Stimulated activated CD4-positive, alpha-beta T cell treated with anti-CD3 and anti-CD28 coated beads, Interleukin-4, amount 100 ng/mL, for 24 hours (primary cell): Measurements from ENCODE around the gene ATP7B.

Source experiments
- DNase-seq: peaks from one replicate; pipeline ENCODE4 v3.0.0-alpha.2; 2020

The ATP7B gene

DNA sequence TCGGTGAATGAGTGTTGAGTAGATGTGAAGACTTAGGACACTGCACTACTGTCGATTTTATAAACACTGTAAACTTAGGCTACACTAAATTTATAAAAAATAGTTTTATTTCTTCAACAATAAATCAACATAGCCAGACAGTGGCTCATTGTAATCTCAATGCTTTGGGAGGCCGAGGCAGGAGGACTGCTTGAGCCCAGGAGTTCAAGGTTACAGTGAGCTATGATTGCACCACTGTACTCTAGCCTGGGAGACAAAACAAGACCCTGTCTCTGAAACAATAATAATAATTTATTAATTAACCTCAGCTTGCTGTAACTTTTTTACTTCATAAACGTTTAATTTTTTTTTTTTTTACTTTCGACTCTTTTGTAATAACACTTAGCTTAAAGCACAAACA is 34.4 kb downstream of the ATP7B start:
- DNase-seq = no peak

DNA sequence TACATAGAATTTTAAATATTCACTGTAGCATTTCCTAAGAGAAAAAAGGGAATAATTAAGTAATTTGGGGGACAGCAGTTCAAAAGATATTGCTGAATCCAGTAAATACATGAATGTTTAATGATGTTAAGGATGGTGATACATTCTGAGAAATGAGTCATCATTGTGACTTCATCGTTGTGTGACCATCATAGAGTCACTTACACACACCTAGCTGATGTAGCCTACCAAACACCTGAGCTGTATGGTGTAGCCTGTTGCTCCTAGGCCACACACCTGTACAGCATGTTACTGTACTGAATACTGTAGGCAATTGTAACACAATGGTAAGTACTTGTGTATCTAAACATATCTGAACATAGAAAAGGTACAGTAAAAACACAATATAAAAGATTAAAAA is 34.8 kb downstream of the ATP7B start:
- no peak for DNase-seq

DNA sequence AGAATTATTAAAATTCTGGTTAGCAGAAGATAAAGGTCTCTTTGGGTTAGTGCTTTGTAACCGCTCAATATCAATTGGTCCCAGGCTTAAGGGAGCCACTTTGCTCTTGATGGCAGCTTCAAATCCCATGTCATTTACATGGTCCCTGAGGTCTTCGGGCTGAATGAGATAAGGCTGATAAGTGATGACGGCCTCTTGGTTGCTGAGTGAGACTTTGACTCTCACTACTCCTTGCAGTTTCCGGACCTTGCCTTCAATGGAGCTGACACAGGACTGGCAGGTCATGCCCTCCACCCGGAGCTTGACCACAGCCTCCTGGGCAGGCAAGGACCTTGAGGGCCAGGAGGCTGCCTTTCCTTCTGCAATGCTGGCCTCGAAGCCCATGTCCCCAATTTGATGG is 36.8 kb downstream of the ATP7B start:
- DNase-seq = no peak

DNA sequence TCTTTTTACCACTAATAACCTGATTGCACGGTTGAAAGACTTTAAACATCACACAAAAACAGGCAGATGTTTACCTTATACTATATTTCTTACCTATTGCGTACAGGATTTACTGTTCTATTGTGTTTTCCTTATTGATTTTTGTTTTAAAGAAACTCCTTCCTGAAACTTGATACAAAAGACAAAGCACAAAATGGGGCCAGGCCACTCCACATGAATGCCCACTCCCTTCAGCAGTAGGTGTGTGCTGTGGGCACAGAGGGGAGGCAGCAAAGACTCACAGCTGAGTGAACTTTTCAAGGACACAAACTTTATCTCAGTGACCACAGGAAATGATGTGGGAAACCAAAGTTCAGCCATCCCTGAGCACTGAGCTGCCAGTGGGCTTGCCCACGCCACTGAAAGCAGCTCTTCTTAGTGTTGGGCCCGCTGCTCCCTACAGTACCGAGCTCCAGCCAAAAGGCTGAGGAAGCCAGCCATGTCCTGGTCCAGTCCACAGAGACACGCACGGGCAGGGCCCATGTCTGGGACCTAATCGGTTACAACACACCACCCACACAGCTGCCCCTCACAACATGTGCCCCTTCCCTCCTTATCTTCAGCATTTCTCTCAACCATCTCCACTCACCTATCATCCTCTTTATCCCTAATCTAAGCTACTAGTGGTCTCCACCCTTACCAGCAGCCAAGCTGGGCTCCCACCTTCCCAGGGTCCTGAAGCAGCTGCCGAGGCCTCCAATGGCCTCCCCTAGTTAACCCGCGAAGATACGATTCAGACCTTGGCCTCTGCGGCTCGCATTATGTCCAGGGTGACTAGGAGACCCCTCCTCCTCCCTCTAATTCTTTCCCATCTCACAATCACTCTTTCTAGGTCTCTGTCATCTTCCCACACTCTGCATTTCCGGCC is 39.5 kb downstream of the ATP7B start:
- DNase-seq = no peak

DNA sequence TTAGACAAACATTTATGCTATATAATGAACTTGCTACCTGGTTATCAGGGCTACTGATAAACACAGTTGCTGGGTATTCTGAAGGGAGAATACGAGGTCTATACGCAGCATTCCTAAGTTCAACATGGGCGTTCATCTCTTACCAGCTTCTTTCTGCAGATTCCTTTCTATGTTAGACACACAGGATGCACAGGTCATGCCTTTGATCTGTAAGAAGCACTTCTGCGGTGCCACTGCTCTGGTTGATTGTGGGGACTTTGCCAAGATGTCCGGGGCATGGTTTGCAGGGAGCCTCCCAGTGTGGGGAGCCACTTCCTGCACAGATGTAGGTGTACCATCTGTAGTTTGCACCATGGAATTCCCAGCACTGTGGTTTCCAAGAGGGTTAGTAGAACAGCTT is 40.9 kb downstream of the ATP7B start:
- no peak for DNase-seq

DNA sequence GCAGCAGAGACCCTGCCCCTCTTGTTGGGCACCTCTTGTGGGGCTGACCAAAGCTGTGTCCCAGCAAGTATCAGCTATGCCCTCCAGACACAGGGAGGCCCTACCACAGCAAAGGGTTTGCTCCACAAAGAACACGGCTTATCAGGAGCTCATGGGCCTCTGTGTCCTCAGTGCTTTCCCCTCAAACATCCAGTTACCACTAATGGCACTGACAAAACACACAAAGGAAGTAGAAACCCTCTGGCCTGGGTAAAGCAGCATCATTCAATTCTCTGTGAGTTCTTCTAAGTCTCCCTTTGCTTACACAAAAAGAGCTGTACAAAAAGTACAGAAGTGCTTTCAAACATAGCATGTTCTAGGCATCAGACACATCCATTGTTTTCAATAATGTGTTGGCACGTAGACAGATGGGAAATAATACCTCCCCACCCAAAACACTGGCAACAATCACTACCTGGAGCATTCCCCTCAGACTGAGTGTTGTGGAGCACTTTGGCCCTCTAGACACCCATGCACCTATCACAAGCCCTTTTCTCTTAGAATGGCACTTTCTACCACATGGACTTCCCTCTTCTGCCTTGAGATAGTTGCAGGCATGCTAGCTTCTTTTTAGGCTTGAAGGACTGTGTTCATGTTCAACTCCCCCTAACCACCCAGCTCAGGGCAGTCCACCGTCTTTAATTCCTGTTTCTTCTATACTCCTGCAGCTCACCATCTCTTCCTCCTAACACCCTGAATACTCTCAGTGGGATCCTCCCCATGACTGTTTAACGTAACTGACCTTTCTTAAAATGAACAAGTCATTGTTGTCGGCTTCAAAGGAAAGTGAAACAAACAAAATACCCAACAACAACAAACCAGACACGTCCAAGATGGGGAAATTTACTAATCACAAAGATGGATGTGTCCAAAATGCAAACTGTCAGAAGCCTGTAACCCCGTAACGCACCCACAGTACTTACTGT is 43.5 kb downstream of the ATP7B start:
- no peak for DNase-seq

DNA sequence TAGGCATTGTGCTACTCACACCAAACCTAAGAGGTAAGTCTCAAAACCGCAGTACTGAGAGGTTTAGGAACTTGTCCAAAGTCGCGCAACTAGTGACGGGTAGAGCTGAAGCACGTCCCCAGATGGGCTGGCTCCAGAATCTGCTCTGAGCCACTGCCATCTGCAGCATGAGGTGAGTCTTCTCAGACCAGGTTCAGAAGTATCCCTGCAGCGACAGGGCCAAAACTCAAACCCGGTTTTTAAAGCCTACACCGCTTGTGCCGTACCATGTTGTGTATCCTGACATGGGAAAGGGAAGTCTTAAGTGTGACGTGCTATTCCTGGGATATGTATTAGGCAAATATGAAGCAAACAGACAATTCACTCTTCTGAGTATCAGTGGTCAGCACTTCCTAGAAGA is 45.1 kb downstream of the ATP7B start:
- no peak for DNase-seq

DNA sequence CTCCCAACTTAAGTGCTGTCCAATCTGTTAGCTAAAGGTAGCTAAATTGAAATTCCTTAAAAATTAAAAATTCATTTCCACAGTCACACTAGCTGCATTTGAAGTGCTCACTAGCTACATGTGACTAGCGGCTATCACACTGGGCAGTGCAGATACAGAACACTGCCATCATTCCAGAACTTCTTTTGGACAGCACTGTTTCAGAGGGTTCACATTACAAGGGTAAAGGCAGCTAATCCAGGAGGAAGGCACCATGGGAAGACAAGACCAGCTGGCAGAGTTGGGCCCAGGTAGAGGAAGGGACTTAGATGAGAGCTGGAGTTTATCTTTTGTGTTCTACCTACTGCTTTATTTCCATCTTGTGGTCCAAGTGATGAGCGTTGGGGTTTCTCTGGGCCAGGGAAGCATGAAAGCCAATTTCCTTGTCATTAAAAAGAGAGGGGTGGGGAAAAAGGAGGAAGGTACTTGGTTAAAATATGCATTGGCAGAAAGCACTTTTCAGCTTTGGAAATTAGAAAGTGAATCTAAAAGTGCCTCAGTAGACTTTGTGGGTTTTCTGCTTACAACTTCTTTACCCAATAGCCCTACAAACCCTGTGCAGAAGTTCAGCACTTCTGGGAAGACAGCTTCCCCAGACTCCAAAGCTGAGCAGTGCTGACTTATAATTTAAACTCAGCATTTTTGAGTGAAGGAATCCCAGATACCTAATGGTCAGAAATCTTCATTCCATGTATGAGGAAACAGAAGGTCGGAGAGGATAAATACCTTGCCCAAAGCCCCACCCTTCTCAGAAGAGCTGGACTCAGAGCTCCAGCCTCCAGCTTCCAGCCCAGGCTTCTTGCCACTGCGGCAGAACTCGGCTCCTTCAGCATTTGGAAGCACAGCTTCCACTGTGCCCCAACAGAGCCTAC is 49.5 kb downstream of the ATP7B start:
- DNase-seq = no peak

DNA sequence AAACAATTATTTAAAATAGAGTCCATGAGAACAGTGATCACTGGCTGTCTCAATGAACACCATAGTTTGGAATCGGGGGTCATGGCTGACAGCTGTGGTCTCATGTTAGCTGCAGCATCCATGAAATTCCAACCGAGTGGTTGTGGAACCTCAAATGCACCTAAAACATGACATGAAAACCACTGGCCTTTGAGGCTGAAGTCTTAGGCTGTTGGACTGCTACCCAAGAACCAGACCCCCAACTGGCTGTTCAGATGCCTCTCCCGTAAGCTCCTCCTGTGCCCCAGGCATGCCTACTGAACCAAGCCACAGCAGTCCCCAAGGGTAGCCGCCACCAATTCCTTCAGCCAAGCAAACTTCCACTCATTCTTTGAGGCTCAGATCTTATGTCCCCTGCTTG is 50.5 kb downstream of the ATP7B start:
- DNase-seq = no peak

DNA sequence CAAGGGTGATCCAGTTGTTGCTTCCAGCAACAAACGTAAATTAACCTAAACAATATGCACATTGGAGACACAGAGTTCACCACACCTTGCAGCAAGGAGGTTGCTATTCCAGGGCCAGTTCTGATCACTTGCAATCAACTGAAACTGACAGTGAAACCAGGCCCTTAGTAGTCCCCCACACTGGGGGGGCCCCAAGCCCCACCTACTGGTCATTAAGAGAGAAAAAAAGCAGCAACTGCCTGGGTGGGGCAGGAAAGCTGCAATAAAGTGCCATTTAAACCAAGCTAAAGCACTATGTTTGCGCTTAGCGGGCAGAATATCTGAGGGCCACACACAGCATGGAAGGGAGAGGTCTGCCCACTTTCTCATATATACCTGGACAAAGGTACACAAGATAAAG is 51.5 kb downstream of the ATP7B start:
- no peak for DNase-seq

DNA sequence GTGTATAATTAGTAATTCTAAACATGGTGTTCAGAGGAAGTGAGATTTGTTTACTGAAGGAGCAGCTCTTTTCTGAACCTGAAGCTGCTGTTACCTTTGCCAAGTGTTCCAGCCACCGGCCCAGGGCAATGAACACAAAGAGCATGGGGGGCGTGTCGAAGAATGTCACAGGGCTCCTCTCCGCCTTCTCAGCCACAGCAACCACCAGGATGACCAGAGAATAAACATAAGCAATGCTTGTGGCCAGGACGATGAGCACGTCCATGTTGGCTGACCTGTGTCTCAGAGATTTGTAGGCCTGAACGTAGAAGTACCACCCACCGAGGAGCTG is 53.1 kb downstream of the ATP7B start:
- DNase-seq = no peak

DNA sequence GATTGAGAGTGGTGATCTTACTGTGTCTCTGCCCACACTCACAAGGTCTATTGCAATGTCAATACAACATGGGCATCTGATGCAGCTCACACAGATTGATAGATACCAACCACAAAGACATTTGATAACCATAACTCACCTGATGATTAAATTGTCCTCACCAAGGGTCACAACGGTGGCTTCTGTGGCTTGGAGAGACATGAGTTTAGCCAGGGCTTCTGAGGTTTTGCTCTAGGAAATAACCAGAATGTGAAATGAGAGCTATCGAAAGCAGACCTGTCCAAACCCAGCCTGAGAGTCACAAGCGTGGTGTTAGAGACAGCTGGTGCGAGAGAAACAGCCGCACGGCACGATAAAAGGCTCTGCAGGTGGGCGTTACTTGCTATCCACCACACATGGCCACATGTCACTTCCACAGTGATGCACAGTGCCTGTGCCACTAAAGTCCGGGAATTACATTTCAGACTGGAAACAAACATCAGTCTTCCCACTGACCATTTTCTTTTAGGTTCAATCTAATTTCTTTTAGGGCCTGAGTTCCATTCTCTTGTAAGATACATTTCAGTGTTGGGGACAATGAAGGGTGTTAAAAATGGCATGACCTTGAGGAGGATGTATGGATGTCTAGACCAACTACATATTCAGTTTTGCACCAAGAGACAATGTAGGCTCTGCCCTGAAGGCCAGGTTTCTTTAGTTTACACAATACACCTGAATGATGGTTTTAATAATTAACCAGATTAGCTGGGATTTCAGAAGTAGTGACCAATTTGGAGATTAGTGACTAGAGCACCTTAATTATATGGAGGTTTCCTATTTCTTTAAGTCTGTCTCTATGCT is 53.7 kb downstream of the ATP7B start:
- no peak for DNase-seq

DNA sequence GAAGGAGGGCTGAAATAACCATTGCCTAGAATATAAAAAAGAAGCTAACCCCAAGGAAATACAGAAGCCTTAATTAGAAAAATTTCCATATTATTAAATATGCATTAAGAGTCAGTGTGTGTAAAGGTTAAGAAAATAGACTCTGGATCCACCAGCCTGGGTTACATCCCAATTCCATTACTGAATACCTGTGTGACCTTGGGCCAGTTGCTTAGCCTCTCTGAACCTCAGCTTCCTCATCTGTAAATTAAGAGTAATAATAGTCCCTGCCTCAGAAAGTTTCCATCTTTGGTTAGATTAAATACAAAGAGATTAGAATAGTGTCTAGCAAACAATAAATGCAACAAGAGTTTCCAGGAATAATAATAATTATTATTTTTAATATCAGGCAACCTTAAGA is 54.5 kb downstream of the ATP7B start:
- no peak for DNase-seq

DNA sequence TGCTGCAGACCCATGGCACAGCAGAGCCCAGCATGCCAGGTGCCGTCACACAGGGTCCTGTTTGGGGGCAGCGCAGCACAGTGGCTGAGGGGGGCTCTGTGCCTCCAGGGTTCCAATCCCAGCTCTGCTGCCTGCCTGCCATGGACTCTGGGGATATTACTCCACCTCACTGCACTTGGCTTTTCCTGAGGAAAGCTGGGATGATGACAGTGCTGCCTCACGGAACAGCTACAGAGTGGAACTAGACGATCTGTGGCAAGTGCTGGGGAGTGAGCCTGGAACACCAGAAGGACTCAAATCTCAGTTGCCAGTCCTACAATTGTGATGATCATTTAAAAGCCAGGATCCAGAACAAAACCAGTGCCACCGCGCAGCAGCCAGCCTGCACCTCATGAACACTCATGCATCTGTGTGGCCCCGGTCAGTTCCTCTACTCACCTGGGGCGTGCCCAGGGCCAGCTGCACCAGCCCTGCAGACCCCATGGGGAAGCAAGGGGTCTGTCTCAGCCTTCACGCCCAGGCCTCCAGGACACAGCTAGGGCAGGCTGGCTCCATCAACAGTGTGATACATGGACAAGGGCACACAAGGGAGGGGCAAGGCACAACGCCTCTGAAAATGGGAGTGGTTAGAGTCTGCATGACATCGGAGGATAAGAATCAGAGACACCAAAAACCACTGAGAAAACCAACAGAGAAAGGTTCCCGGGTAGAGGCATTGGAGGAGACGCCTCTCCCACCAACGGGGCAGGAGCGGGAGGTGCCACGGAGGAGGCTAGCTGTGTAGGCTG is 55.2 kb downstream of the ATP7B start:
- DNase-seq = no peak

DNA sequence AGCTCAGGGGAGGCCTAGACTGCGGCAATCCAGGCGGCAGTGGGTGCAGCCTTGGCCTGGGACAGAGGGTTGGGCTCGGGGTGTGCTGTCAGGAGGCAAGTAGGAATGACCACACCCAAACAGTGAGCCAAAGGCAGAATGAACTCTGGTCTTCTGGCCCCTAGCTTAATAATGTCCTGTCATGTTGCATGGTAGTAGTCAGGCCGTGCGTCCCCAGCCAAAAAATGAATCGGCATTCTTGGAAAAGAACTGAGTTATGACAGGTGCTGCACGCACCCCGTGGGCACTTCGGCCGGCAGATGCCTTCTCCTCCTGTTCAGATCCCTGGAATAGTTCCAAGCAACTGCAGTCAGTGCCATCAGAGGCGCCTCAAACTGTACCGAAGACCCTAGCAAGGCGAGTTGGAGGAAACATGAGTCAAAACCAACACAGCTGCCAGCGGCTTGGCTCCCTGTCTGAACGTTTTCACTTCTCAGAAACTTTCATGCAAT is 55.9 kb downstream of the ATP7B start:
- no peak for DNase-seq

DNA sequence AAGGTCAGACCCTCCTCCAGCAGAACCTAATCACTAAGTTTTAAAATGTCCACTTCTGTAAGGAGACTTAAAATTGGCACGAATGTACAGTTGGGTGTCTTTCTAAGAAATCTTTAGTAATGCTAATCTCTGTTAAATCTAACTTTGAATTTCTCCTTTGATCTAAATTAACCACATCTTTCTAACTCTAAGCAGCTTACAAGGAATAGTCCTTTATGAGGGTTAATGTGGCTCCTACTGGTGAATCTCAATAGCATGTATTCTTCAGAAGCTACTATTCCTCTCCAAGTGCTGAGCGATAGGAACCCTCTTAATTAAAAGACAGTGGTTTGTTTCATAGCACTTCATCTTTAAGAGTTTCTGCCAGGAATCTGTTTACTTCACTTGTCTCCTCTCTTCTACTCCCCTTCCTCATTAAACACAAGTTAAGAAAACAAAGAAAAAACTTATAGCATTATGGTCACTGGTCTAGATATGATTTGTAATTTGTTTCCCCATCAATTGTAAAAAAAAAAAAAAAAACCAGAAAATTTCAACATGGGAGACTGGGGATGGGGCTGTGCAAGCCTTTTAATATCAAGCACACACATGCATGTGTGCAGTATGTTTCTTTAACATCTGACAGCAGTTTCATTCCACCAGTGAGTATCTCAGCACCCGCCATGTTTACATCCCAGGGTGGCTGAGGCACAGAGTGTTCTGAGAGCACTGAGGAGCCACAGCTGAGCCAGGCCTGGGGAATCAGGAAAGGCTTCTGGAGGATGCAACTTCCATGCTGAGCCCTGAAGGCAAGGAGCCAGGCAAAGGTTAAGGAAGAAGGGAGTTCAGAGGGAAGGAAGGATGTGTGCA is 57.7 kb downstream of the ATP7B start:
- no peak for DNase-seq

DNA sequence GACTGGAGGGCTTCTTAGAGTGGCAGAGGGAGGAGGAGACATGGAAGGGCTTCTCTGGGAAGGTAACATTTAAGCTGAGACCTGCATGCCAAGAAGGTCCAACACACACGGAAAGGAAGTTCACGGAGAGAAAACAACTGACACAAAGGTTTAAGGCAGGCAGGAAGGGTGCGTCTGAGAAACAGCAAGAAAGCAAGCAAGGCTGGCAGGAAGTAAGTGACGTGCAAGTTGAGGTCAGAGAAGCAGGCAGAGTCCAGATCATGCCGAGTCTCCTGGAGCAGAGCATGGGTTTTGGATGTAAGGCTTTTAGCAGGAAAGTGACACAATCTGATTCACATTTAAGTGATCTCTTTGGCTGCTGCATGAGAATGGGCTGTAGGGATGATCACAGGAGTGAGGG is 60.5 kb downstream of the ATP7B start:
- no peak for DNase-seq

DNA sequence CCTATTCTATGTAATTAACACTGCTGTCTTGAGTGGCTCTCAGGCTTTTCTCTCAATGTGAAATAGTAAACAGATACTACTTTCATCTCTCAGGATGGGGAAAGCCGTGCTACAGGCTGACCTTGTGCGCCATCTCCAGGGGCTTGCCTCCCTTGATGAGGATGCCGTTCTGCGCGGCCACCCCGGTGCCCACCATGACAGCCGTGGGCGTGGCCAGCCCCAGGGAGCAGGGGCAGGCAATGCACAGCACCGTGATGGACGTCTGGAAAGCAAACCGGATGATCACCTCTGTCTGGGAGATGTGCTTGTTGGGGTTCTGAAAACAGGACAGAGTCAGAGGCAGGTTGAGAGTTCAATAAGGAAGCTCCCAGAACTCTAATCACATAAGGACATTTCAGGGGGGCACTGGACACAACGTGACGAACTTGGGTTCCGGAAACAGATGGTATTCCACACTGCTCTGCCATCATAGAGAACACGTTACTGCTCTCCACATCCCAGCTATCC is 65.0 kb downstream of the ATP7B start:
- no peak for DNase-seq

DNA sequence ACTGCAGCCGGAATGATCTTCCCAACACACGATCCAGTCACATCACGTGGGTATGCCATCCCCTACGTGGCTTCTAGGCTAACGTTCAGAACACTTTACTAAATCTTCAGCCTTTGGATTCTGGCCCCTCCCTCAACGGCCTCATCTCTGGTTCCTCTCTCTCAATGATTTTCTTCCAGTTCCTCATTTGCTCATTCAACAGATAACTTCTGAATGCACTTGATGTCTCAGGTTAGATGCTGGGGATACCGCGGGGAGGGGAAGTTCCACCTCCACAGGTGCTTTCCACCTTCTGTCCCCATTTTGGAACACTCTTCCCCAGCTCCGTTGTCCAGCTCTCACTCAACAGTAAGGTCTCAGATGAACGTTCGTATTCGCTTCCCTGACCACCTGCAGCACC is 66.1 kb downstream of the ATP7B start:
- DNase-seq = no peak

DNA sequence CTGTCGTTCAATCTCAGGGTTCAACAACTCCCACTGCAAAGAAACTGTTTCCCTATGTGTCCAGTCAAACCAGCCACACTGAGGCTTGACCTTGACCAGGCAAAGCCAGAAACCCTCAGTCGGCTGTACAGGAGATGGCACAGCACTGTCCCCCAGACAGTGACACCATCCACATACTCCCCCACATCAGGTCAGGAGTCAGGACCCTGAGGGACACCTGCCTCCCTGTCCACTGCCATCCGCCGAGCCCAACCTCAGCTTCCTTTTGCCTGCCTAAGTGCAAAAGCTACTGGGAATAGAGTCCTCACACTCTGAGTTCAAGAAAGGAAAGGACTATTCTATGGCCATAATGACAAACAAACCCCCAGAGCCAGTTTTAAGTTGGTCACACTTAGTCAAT is 66.8 kb downstream of the ATP7B start:
- no peak for DNase-seq
